ENCODE measurements around the gene TMEM273. TPM values are rescaled to one million over a fixed set of nuclear protein-coding genes. Genes with fewer than 3 reads are reported as not detected.

The TMEM273 gene
- total RNA-seq, 1 experiment from 2014 or later: not detected

DNA sequence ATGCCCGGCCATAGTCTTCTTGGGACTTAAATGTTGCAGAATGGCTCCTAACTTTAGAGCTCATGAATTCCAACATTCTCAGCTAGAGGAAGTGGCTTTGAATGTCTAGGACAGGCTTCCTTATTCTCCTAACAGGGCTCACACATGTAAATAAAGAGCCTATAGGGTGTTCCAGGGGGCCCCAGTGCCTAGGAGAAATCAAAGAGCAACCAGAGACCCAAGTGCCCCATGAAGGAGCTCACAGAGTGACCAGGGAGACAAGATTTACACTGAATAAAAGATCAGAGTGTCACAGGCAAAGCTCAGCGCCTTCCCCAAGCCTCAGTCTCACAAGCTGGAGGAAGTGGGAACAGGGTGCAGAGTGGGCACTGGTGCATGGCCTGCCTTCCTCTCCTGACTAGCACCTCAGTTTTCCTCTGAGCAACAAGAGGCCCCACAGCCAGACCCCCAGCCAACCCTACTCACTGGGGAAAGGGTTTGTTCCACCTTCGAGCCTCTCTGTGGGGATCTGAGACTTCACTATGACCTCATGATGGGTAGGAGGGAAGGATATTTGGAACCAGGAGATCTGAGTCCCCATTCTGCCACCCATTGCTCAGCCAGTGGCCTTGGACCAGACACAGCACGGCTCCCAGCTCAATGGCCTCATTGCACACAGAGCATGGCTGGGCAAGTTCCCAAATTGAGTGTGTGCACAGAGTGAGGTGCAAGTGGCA, 16.0 kb downstream of the TMEM273 start:
- Histone ChIP-seq H3K9me2 (ENCODE audit: insufficient read depth) (no peaks in the 10 kb centered on the region), H3K4me2 (ENCODE audit: low read length) (no peak overlapping the region), H3K27ac (ENCODE audit: low read depth, low read length) (no peak overlapping the region), H3K9me3 (ENCODE audit: control insufficient read depth in 1 of 2, insufficient read depth in 1 of 2, low read depth in 1 of 2, low read length in 2 of 2) (no peaks in the 10 kb centered on the region), H3K9ac (ENCODE audit: low read length) (no peak overlapping the region), H3K27me3 (ENCODE audit: insufficient read depth, low read length) (no peaks in the 10 kb centered on the region), H3K4me1 (ENCODE audit: control insufficient read depth in 1 of 2, insufficient read depth in 2 of 2, low read length in 2 of 2) (peaks cover 0 to 5% of the 10 kb centered on the region in 2 experiments; a peak in 2 of 4 replicates), H3K79me2 (ENCODE audit: insufficient read depth, low read length) (no peaks in the 10 kb centered on the region), H2AFZ (ENCODE audit: low read depth, low read length, poor library complexity, severe bottlenecking) (no peak overlapping the region), H4K20me1 (ENCODE audit: insufficient read depth) (no peaks in the 10 kb centered on the region), H3K36me3 (ENCODE audit: control insufficient read depth in 1 of 2, insufficient read depth in 2 of 2, low read length in 2 of 2) (no peaks in the 10 kb centered on the region), H3K4me3 (replicated peaks in 1 of 2; ENCODE audit: low read depth in 1 of 2, low read length in 2 of 2) (no peak overlapping the region)
- BruUV-seq (replicated peaks): no TSS peak
- TF ChIP-seq ELF1 (IDR thresholded peaks at IDR 0.05; ENCODE audit: borderline replicate concordance, low read depth) (no peak), CBX3 (IDR thresholded peaks at IDR 0.05; ENCODE audit: low read depth) (no peak), TCF7L2 (IDR thresholded peaks at IDR 0.05; ENCODE audit: borderline replicate concordance, extremely low read depth, insufficient read depth, insufficient read length) (no peak), EGR1 (IDR thresholded peaks at IDR 0.05; ENCODE audit: low read depth) (no peak), SRF (IDR thresholded peaks at IDR 0.05; ENCODE audit: low read depth) (no peak), JUND (IDR thresholded peaks at IDR 0.05) (no peak), RAD21 (IDR thresholded peaks at IDR 0.05; ENCODE audit: low read depth) (no peak), EZH2phosphoT487 (IDR thresholded peaks at IDR 0.05; ENCODE audit: borderline replicate concordance) (no peak), ZBTB33 (IDR thresholded peaks at IDR 0.05; ENCODE audit: extremely low read depth, insufficient replicate concordance, low read length) (no peak), CEBPB (IDR thresholded peaks at IDR 0.05; ENCODE audit: low read depth) (no peak), ATF3 (IDR thresholded peaks at IDR 0.05) (no peak), CTCF (IDR thresholded peaks at IDR 0.05 in 2 of 3, conservative IDR thresholded peaks at IDR 0.05 in 1 of 3; ENCODE audit: borderline replicate concordance in 1 of 3, insufficient read depth in 1 of 3, low read depth in 2 of 3, low read length in 2 of 3) (no peak), ZFX (IDR thresholded peaks at IDR 0.05) (no peak)
- ATAC-seq (no peak), DNase-seq (ENCODE audit: low read depth, low spot score) (no peak)
- ChIA-PET POLR2A (no interaction called here), CTCF (interaction anchor here (0.9 to 1.5 kb wide), 3 partner anchors 8 to 235 kb away, joined by 3 to 4 read pairs (median 3); no protein-coding TSS in a partner anchor), RAD21 (ENCODE audit: low non-redundant PET in 1 of 2, low total read pairs in 2 of 2, uncharacterized antibody in 2 of 2, unreplicated experiment in 2 of 2) (no interaction called here)
- intact Hi-C loops (cut with micrococcal nuclease): no loop called here
